Neuronal stem cell (in vitro differentiated cells): Measurements from ENCODE around the gene CD300LB.
"Not testable (repeated sequence)": the region's sequence is repeated elsewhere in the genome, so short reads cannot be mapped to it uniquely, and the experiment has no call there.

Experiments
- DNase-seq: peaks from one replicate; pipeline ENCODE4 v3.0.0-alpha.2; 2013; ENCODE audit warnings: low spot score
- H2AFZ ChIP-seq: one replicate; pipeline ENCODE4 v1.6.1; 2013; ENCODE audit warnings: mild to moderate bottlenecking, low read length, inconsistent platforms
- H2AK5ac ChIP-seq: 2 replicates; pipeline ENCODE4 v1.6.1; 2013; ENCODE audit warnings: low read depth, mild to moderate bottlenecking, inconsistent platforms, low read length, moderate library complexity, mixed read lengths
- H2BK120ac ChIP-seq: 2 replicates; pipeline ENCODE4 v1.6.1; 2013; ENCODE audit warnings: low read depth, mild to moderate bottlenecking, inconsistent platforms, low read length, moderate library complexity, mixed read lengths
- H2BK12ac ChIP-seq: one replicate; pipeline ENCODE4 v1.6.1; 2013; ENCODE audit warnings: low read length, inconsistent platforms
- H2BK15ac ChIP-seq: 2 replicates; pipeline ENCODE4 v1.6.1; 2013; ENCODE audit warnings: mild to moderate bottlenecking, low read length, inconsistent platforms, mixed read lengths
- H2BK5ac ChIP-seq: one replicate; pipeline ENCODE4 v1.6.1; 2013; ENCODE audit warnings: inconsistent platforms, mild to moderate bottlenecking, low read length, moderate library complexity
- H3K14ac ChIP-seq: one replicate; pipeline ENCODE4 v1.6.1; 2013; ENCODE audit warnings: low read length, inconsistent platforms
- H3K18ac ChIP-seq: 2 replicates; pipeline ENCODE4 v1.6.1; 2013; ENCODE audit warnings: low read length, inconsistent platforms
- H3K23ac ChIP-seq: 2 replicates; pipeline ENCODE4 v1.6.1; 2013; ENCODE audit warnings: low read depth, mild to moderate bottlenecking, mixed read lengths, low read length, inconsistent platforms; ENCODE audit not compliant: poor library complexity
- H3K27ac ChIP-seq: replicated peaks from 3 replicates; pipeline ENCODE4 v1.5.1; 2013; ENCODE audit warnings: low read length, inconsistent platforms
- H3K27me3 ChIP-seq, 3 experiments: 2 replicates each; pipeline ENCODE4 v1.6.1; 2013; ENCODE audit warnings: low read length in 3 of 3, mild to moderate bottlenecking in 2 of 3, inconsistent platforms in 1 of 3, low read depth in 1 of 3, mixed read lengths in 1 of 3, moderate library complexity in 1 of 3; ENCODE audit not compliant: control insufficient read depth in 3 of 3, insufficient read depth in 3 of 3
- H3K36me3 ChIP-seq, 2 donors: replicated peaks in 1 of 2; 2 replicates each; pipeline ENCODE4 v1.6.1; 2013; ENCODE audit warnings: low read length in 2 of 2; ENCODE audit not compliant: control insufficient read depth in 2 of 2, insufficient read depth in 2 of 2
- H3K4ac ChIP-seq: 2 replicates; pipeline ENCODE4 v1.6.1; 2013; ENCODE audit warnings: inconsistent platforms, mild to moderate bottlenecking, low read length, moderate library complexity
- H3K4me1 ChIP-seq, 2 donors: 1 replicate in 1 of 2; 2 replicates in 1 of 2; pipeline ENCODE4 v1.6.1; 2013; ENCODE audit warnings: low read length in 2 of 2, low read depth in 1 of 2; ENCODE audit not compliant: control insufficient read depth in 2 of 2, insufficient read depth in 1 of 2
- H3K4me2 ChIP-seq: one replicate; pipeline ENCODE4 v1.6.1; 2013; ENCODE audit warnings: mild to moderate bottlenecking, low read length, inconsistent platforms; ENCODE audit not compliant: insufficient read depth, poor library complexity, severe bottlenecking
- H3K4me3 ChIP-seq, 2 donors: 2 replicates each; pipeline ENCODE4 v1.5.1; 2013; ENCODE audit warnings: low read length in 2 of 2, mild to moderate bottlenecking in 2 of 2, inconsistent platforms in 1 of 2, moderate library complexity in 1 of 2
- H3K79me1 ChIP-seq: one replicate; pipeline ENCODE4 v1.6.1; 2013; ENCODE audit warnings: low read depth, mild to moderate bottlenecking, inconsistent platforms, low read length, moderate library complexity
- H3K9ac ChIP-seq: one replicate; pipeline ENCODE4 v1.6.1; 2013; ENCODE audit warnings: mild to moderate bottlenecking, low read depth, low read length, inconsistent platforms; ENCODE audit not compliant: poor library complexity
- H3K9me3 ChIP-seq, 2 donors: replicated peaks in 1 of 2; 2 replicates each; pipeline versions ENCODE3 to v1.6.1; 2013; ENCODE audit warnings: low read length in 2 of 2, mild to moderate bottlenecking in 2 of 2, inconsistent platforms in 1 of 2, low read depth in 1 of 2, mixed read lengths in 1 of 2, moderate library complexity in 1 of 2; ENCODE audit not compliant: control insufficient read depth in 2 of 2, insufficient read depth in 1 of 2
- H4K8ac ChIP-seq: one replicate; pipeline ENCODE4 v1.6.1; 2013; ENCODE audit warnings: low read depth, mild to moderate bottlenecking, inconsistent platforms, low read length, moderate library complexity
- H4K91ac ChIP-seq: one replicate; pipeline ENCODE4 v1.6.1; 2013; ENCODE audit warnings: low read length, low read depth, mild to moderate bottlenecking, inconsistent platforms; ENCODE audit not compliant: poor library complexity
- WGBS, 2 donors: extraction: QIAGEN DNeasy Blood & Tissue Kit; methylation state at CpG; one replicate each; pipeline ENCODE4 v1.1.7; 2013; ENCODE audit warnings: missing lambda C conversion rate in 2 of 2, mixed read lengths in 1 of 2; ENCODE audit not compliant: insufficient read length in 2 of 2, insufficient replicate concordance in 1 of 2; ENCODE audit errors: extremely low coverage in 2 of 2; 5-methylcytosine and 5-hydroxymethylcytosine counted together

CD300LB gene

GRCh38 chr17:74520016-74520434 is 11.2 kb downstream of the CD300LB start:
- Histone ChIP-seq H2BK5ac (no peak overlapping the region), H3K79me1 (no peaks in the 10 kb centered on the region), H2BK12ac (no peak overlapping the region), H2BK15ac (no peak overlapping the region), H3K9ac (no peak overlapping the region), H3K23ac (no peak overlapping the region), H3K4me2 (no peak overlapping the region), H2BK120ac (no peak overlapping the region), H3K14ac (no peak overlapping the region), H4K8ac (no peak overlapping the region), H3K9me3 (peaks cover 0 to 7% of the 10 kb centered on the region in 2 donors), H3K4me3 (no peak overlapping the region), H3K4me1 (no peaks in the 10 kb centered on the region), H3K27me3 (no peaks in the 10 kb centered on the region), H3K27ac (no peak overlapping the region), H2AFZ (no peak overlapping the region), H4K91ac (no peak overlapping the region), H2AK5ac (no peak overlapping the region), H3K36me3 (no peaks in the 10 kb centered on the region), H3K18ac (no peak overlapping the region), H3K4ac (no peak overlapping the region)
- no peak for DNase-seq
- WGBS, 2 donors = no CpG with 5 or more reads among the region's 3 CpGs

- DNase-seq, H2BK120ac ChIP-seq, H3K4me2 ChIP-seq, H2AFZ ChIP-seq, H4K8ac ChIP-seq, H2AK5ac ChIP-seq, H3K79me1 ChIP-seq, H3K4me1 ChIP-seq, H3K36me3 ChIP-seq, H3K27ac ChIP-seq, H3K9ac ChIP-seq, H3K4me3 ChIP-seq, H2BK12ac ChIP-seq, H4K91ac ChIP-seq, H3K14ac ChIP-seq, H2BK5ac ChIP-seq, H3K23ac ChIP-seq, H3K4ac ChIP-seq, H2BK15ac ChIP-seq, H3K18ac ChIP-seq, H3K27me3 ChIP-seq: not testable (repeated sequence)
- H3K9me3 ChIP-seq = peaks cover 0 to 20% of the 10 kb centered on the region in 2 donors
- no CpG with 5 or more reads among the region's 6 CpGs for WGBS, 2 donors
These were observed 12.8 kb downstream of the CD300LB start for GRCh38 chr17:74518413-74518981.

GRCh38 chr17:74516561-74517328 is 14.5 kb downstream of the CD300LB start:
- Histone ChIP-seq H3K36me3 (no peaks in the 10 kb centered on the region), H3K79me1 (no peaks in the 10 kb centered on the region), H3K14ac (no peak overlapping the region), H3K4me2 (no peak overlapping the region), H3K9ac (no peak overlapping the region), H3K27ac (no peak overlapping the region), H2AK5ac (no peak overlapping the region), H2BK12ac (no peak overlapping the region), H2BK5ac (no peak overlapping the region), H3K4me3 (no peak overlapping the region), H3K23ac (no peak overlapping the region), H3K4me1 (no peaks in the 10 kb centered on the region), H4K8ac (no peak overlapping the region), H4K91ac (no peak overlapping the region), H3K9me3 (peaks cover 0 to 17% of the 10 kb centered on the region in 2 donors), H2BK15ac (no peak overlapping the region), H2BK120ac (no peak overlapping the region), H3K4ac (no peak overlapping the region), H2AFZ (no peak overlapping the region), H3K27me3 (peaks cover 0 to 7% (median 0%) of the 10 kb centered on the region in 3 experiments), H3K18ac (no peak overlapping the region)
- DNase-seq = no peak
- no CpG with 5 or more reads among the region's 3 CpGs for WGBS, 2 donors

DNA sequence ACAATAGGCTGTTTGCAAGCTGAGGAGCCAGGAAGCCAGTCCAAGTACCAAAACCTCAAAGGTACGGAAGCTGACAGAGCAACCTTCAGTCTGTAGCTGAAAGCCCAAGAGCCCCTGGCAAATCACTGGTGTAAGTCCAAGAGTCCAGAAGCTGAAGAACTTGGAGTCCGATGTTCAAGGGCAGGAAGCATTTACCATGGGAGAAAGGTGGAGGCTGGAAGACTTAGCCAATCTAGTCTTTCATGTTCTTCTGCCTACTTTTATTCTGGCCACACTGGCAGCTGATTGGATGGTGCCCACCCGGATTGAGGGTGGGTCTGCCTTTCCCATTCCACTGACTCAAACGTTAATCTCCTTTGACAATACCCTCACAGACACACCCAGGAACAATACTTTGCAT is 15.3 kb downstream of the CD300LB start:
- no peak overlapping the region for H3K4ac ChIP-seq
- no peak overlapping the region for H3K4me3 ChIP-seq
- peaks cover 0 to 13% of the 10 kb centered on the region in 2 donors for H3K9me3 ChIP-seq
- H3K27ac ChIP-seq = no peak overlapping the region
- H3K4me1 ChIP-seq = no peaks in the 10 kb centered on the region
- no peak overlapping the region for H3K18ac ChIP-seq
- no peak overlapping the region for H4K91ac ChIP-seq
- H3K36me3 ChIP-seq = no peaks in the 10 kb centered on the region
- no peak overlapping the region for H3K14ac ChIP-seq
- H3K79me1 ChIP-seq = no peaks in the 10 kb centered on the region
- H2AK5ac ChIP-seq = no peak overlapping the region
- H2BK5ac ChIP-seq = no peak overlapping the region
- H2AFZ ChIP-seq = no peak overlapping the region
- WGBS, 2 donors = no CpG with 5 or more reads among the region's 4 CpGs
- peaks cover 0 to 7% (median 0%) of the 10 kb centered on the region in 3 experiments for H3K27me3 ChIP-seq
- H2BK15ac ChIP-seq = no peak overlapping the region
- no peak overlapping the region for H2BK120ac ChIP-seq
- no peak overlapping the region for H2BK12ac ChIP-seq
- H3K23ac ChIP-seq = no peak overlapping the region
- no peak overlapping the region for H3K9ac ChIP-seq
- no peak for DNase-seq
- H3K4me2 ChIP-seq = no peak overlapping the region
- H4K8ac ChIP-seq = no peak overlapping the region
